Neuronal stem cell (in vitro differentiated cells): ENCODE measurements around the gene CXCL5.

Source experiments
- DNase-seq: peaks from one replicate; pipeline ENCODE4 v3.0.0-alpha.2; 2013; ENCODE audit warnings: low spot score
- H2AFZ ChIP-seq: one replicate; pipeline ENCODE4 v1.6.1; 2013; ENCODE audit warnings: mild to moderate bottlenecking, low read length, inconsistent platforms
- H2AK5ac ChIP-seq: 2 replicates; pipeline ENCODE4 v1.6.1; 2013; ENCODE audit warnings: low read depth, mild to moderate bottlenecking, inconsistent platforms, low read length, moderate library complexity, mixed read lengths
- H2BK120ac ChIP-seq: 2 replicates; pipeline ENCODE4 v1.6.1; 2013; ENCODE audit warnings: low read depth, mild to moderate bottlenecking, inconsistent platforms, low read length, moderate library complexity, mixed read lengths
- H2BK12ac ChIP-seq: one replicate; pipeline ENCODE4 v1.6.1; 2013; ENCODE audit warnings: low read length, inconsistent platforms
- H2BK15ac ChIP-seq: 2 replicates; pipeline ENCODE4 v1.6.1; 2013; ENCODE audit warnings: mild to moderate bottlenecking, low read length, inconsistent platforms, mixed read lengths
- H2BK5ac ChIP-seq: one replicate; pipeline ENCODE4 v1.6.1; 2013; ENCODE audit warnings: inconsistent platforms, mild to moderate bottlenecking, low read length, moderate library complexity
- H3K14ac ChIP-seq: one replicate; pipeline ENCODE4 v1.6.1; 2013; ENCODE audit warnings: low read length, inconsistent platforms
- H3K18ac ChIP-seq: 2 replicates; pipeline ENCODE4 v1.6.1; 2013; ENCODE audit warnings: low read length, inconsistent platforms
- H3K23ac ChIP-seq: 2 replicates; pipeline ENCODE4 v1.6.1; 2013; ENCODE audit warnings: low read depth, mild to moderate bottlenecking, mixed read lengths, low read length, inconsistent platforms; ENCODE audit not compliant: poor library complexity
- H3K27ac ChIP-seq: replicated peaks from 3 replicates; pipeline ENCODE4 v1.5.1; 2013; ENCODE audit warnings: low read length, inconsistent platforms
- H3K27me3 ChIP-seq, 3 experiments: 2 replicates each; pipeline ENCODE4 v1.6.1; 2013; ENCODE audit warnings: low read length in 3 of 3, mild to moderate bottlenecking in 2 of 3, inconsistent platforms in 1 of 3, low read depth in 1 of 3, mixed read lengths in 1 of 3, moderate library complexity in 1 of 3; ENCODE audit not compliant: control insufficient read depth in 3 of 3, insufficient read depth in 3 of 3
- H3K36me3 ChIP-seq, 2 donors: replicated peaks in 1 of 2; 2 replicates each; pipeline ENCODE4 v1.6.1; 2013; ENCODE audit warnings: low read length in 2 of 2; ENCODE audit not compliant: control insufficient read depth in 2 of 2, insufficient read depth in 2 of 2
- H3K4ac ChIP-seq: 2 replicates; pipeline ENCODE4 v1.6.1; 2013; ENCODE audit warnings: inconsistent platforms, mild to moderate bottlenecking, low read length, moderate library complexity
- H3K4me1 ChIP-seq, 2 donors: 1 replicate in 1 of 2; 2 replicates in 1 of 2; pipeline ENCODE4 v1.6.1; 2013; ENCODE audit warnings: low read length in 2 of 2, low read depth in 1 of 2; ENCODE audit not compliant: control insufficient read depth in 2 of 2, insufficient read depth in 1 of 2
- H3K4me2 ChIP-seq: one replicate; pipeline ENCODE4 v1.6.1; 2013; ENCODE audit warnings: mild to moderate bottlenecking, low read length, inconsistent platforms; ENCODE audit not compliant: insufficient read depth, poor library complexity, severe bottlenecking
- H3K4me3 ChIP-seq, 2 donors: 2 replicates each; pipeline ENCODE4 v1.5.1; 2013; ENCODE audit warnings: low read length in 2 of 2, mild to moderate bottlenecking in 2 of 2, inconsistent platforms in 1 of 2, moderate library complexity in 1 of 2
- H3K79me1 ChIP-seq: one replicate; pipeline ENCODE4 v1.6.1; 2013; ENCODE audit warnings: low read depth, mild to moderate bottlenecking, inconsistent platforms, low read length, moderate library complexity
- H3K9ac ChIP-seq: one replicate; pipeline ENCODE4 v1.6.1; 2013; ENCODE audit warnings: mild to moderate bottlenecking, low read depth, low read length, inconsistent platforms; ENCODE audit not compliant: poor library complexity
- H3K9me3 ChIP-seq, 2 donors: replicated peaks in 1 of 2; 2 replicates each; pipeline versions ENCODE3 to v1.6.1; 2013; ENCODE audit warnings: low read length in 2 of 2, mild to moderate bottlenecking in 2 of 2, inconsistent platforms in 1 of 2, low read depth in 1 of 2, mixed read lengths in 1 of 2, moderate library complexity in 1 of 2; ENCODE audit not compliant: control insufficient read depth in 2 of 2, insufficient read depth in 1 of 2
- H4K8ac ChIP-seq: one replicate; pipeline ENCODE4 v1.6.1; 2013; ENCODE audit warnings: low read depth, mild to moderate bottlenecking, inconsistent platforms, low read length, moderate library complexity
- H4K91ac ChIP-seq: one replicate; pipeline ENCODE4 v1.6.1; 2013; ENCODE audit warnings: low read length, low read depth, mild to moderate bottlenecking, inconsistent platforms; ENCODE audit not compliant: poor library complexity
- whole genome bisulfite sequencing, 2 donors: extraction: QIAGEN DNeasy Blood & Tissue Kit; methylation state at CpG; one replicate each; pipeline ENCODE4 v1.1.7; 2013; ENCODE audit warnings: missing lambda C conversion rate in 2 of 2, mixed read lengths in 1 of 2; ENCODE audit not compliant: insufficient read length in 2 of 2, insufficient replicate concordance in 1 of 2; ENCODE audit errors: extremely low coverage in 2 of 2; 5-methylcytosine and 5-hydroxymethylcytosine counted together

CXCL5 gene

GRCh38 chr4:74044677-74045076, 46.2 kb upstream of the CXCL5 start:
- Histone ChIP-seq H3K79me1 (no peaks in the 10 kb centered on the region), H3K9ac (no peak overlapping the region), H3K27ac (no peak overlapping the region), H4K8ac (no peak overlapping the region), H2BK12ac (no peak overlapping the region), H2AK5ac (no peak overlapping the region), H2BK120ac (no peak overlapping the region), H3K27me3 (no peaks in the 10 kb centered on the region), H3K23ac (no peak overlapping the region), H3K4me2 (no peak overlapping the region), H4K91ac (no peak overlapping the region), H3K18ac (no peak overlapping the region), H2BK5ac (no peak overlapping the region), H3K36me3 (no peaks in the 10 kb centered on the region), H3K14ac (no peak overlapping the region), H2BK15ac (no peak overlapping the region), H2AFZ (no peak overlapping the region), H3K4me1 (no peaks in the 10 kb centered on the region), H3K4ac (no peak overlapping the region), H3K4me3 (no peak overlapping the region), H3K9me3 (no peaks in the 10 kb centered on the region)
- DNase-seq: no peak
- no CpG with 5 or more reads among the region's 3 CpGs for WGBS, 2 donors

GRCh38 chr4:74042681-74043080, 44.2 kb upstream of the CXCL5 start:
- H4K91ac ChIP-seq: no peak overlapping the region
- no peak overlapping the region for H2AFZ ChIP-seq
- no peak for DNase-seq
- no peak overlapping the region for H4K8ac ChIP-seq
- no peak overlapping the region for H2BK120ac ChIP-seq
- H3K27ac ChIP-seq: no peak overlapping the region
- H2BK5ac ChIP-seq: no peak overlapping the region
- H3K4me1 ChIP-seq: peaks cover 2 to 6% of the 10 kb centered on the region in 2 donors
- H3K4me2 ChIP-seq: no peak overlapping the region
- WGBS, 2 donors: no CpG with 5 or more reads among the region's 2 CpGs
- no peak overlapping the region for H2BK12ac ChIP-seq
- no peak overlapping the region for H2AK5ac ChIP-seq
- H3K9me3 ChIP-seq: no peaks in the 10 kb centered on the region
- no peak overlapping the region for H3K4me3 ChIP-seq
- no peak overlapping the region for H3K4ac ChIP-seq
- no peaks in the 10 kb centered on the region for H3K79me1 ChIP-seq
- no peaks in the 10 kb centered on the region for H3K36me3 ChIP-seq
- H2BK15ac ChIP-seq: no peak overlapping the region
- no peak overlapping the region for H3K18ac ChIP-seq
- no peak overlapping the region for H3K14ac ChIP-seq
- H3K9ac ChIP-seq: no peak overlapping the region
- H3K23ac ChIP-seq: no peak overlapping the region
- no peaks in the 10 kb centered on the region for H3K27me3 ChIP-seq

- H2BK12ac ChIP-seq: no peak overlapping the region
Observed at GRCh38 chr4:74041418-74041817, 42.9 kb upstream of the CXCL5 start.

GRCh38 chr4:74039315-74039763, 40.9 kb upstream of the CXCL5 start:
- no peak overlapping the region for H2BK15ac ChIP-seq
- H3K9ac ChIP-seq: no peak overlapping the region
- no peak for DNase-seq
- no CpG with 5 or more reads among the region's 4 CpGs for WGBS, 2 donors
- H4K8ac ChIP-seq: no peak overlapping the region
- H4K91ac ChIP-seq: no peak overlapping the region
- no peak overlapping the region for H2BK5ac ChIP-seq
- no peak overlapping the region for H3K4me2 ChIP-seq
- peak overlapping the region; percentile 54 to 92 for H3K4me3 ChIP-seq
- no peak overlapping the region for H3K27ac ChIP-seq
- no peak overlapping the region for H2BK12ac ChIP-seq
- H3K18ac ChIP-seq: no peak overlapping the region
- H3K79me1 ChIP-seq: no peaks in the 10 kb centered on the region
- H3K23ac ChIP-seq: no peak overlapping the region
- peaks cover 3 to 9% of the 10 kb centered on the region in 2 donors for H3K4me1 ChIP-seq
- no peak overlapping the region for H3K4ac ChIP-seq
- no peak overlapping the region for H2BK120ac ChIP-seq
- no peaks in the 10 kb centered on the region for H3K27me3 ChIP-seq
- no peaks in the 10 kb centered on the region for H3K9me3 ChIP-seq
- no peak overlapping the region for H2AK5ac ChIP-seq
- H2AFZ ChIP-seq: peak overlapping the region; percentile 95
- no peak overlapping the region for H3K14ac ChIP-seq
- H3K36me3 ChIP-seq: no peaks in the 10 kb centered on the region

More at GRCh38 chr4:74041418-74041817, 42.9 kb upstream of the CXCL5 start:
- no peak for DNase-seq
- H2AK5ac ChIP-seq: no peak overlapping the region
- no peak overlapping the region for H3K23ac ChIP-seq
- no peaks in the 10 kb centered on the region for H3K27me3 ChIP-seq
- no peak overlapping the region for H3K27ac ChIP-seq
- H3K4me1 ChIP-seq: peaks cover 3 to 9% of the 10 kb centered on the region in 2 donors
- no peak overlapping the region for H2BK5ac ChIP-seq
- no peak overlapping the region for H3K4ac ChIP-seq
- no peak overlapping the region for H3K9ac ChIP-seq
- H3K79me1 ChIP-seq: no peaks in the 10 kb centered on the region
- H2AFZ ChIP-seq: no peak overlapping the region
- no peak overlapping the region for H2BK120ac ChIP-seq
- WGBS, 2 donors: no CpG with 5 or more reads among the region's 1 CpG
- H3K9me3 ChIP-seq: no peaks in the 10 kb centered on the region
- no peaks in the 10 kb centered on the region for H3K36me3 ChIP-seq
- H4K8ac ChIP-seq: no peak overlapping the region
- no peak overlapping the region for H2BK15ac ChIP-seq
- H4K91ac ChIP-seq: no peak overlapping the region
- H3K4me2 ChIP-seq: no peak overlapping the region
- no peak overlapping the region for H3K4me3 ChIP-seq
- H3K18ac ChIP-seq: no peak overlapping the region
- H3K14ac ChIP-seq: no peak overlapping the region
